Activated naive CD8-positive, alpha-beta T cell treated with anti-CD3 and anti-CD28 coated beads, Interleukin-2, amount 10 ng/mL, durations not matched to agents 7 days and 5 days (primary cell): ENCODE results near the gene SYNM. TPM values are rescaled to one million over a fixed set of nuclear protein-coding genes. Genes with fewer than 3 reads are reported as not detected.

Experiments used
- ATAC-seq: fragments of 150-1000 bp; cut with Tn5 transposase; one replicate; pipeline ENCODE4 v1.10.0; 2021; ENCODE audit warnings: low read depth, moderate library complexity
- POLR2A ChIA-PET: fragments of 350-600 bp; sonication (Branson Sonifier 250); formaldehyde crosslinking; loops from one replicate; lab custom pipeline; 2021; ENCODE audit warnings: antibody characterized with exemption; lab: Charles Lee
- DNase-seq: peaks from one replicate; pipeline ENCODE4 v3.0.0; 2021
- H3K27ac Mint-ChIP-seq: one replicate; pipeline ENCODE4 v1.8.0; 2022; ENCODE audit warnings: mild to moderate bottlenecking, mixed read lengths
- H3K27me3 Mint-ChIP-seq: one replicate; pipeline ENCODE4 v1.8.0; 2022; ENCODE audit warnings: mild to moderate bottlenecking, moderate library complexity, mixed read lengths
- H3K36me3 Mint-ChIP-seq: one replicate; pipeline ENCODE4 v1.8.0; 2021; ENCODE audit warnings: mild to moderate bottlenecking, mixed read lengths
- H3K4me1 Mint-ChIP-seq: one replicate; pipeline ENCODE4 v1.8.0; 2021; ENCODE audit warnings: mixed read lengths
- H3K4me3 Mint-ChIP-seq: one replicate; pipeline ENCODE4 v1.8.0; 2022; ENCODE audit warnings: mild to moderate bottlenecking, moderate library complexity, mixed read lengths
- H3K9me3 Mint-ChIP-seq: one replicate; pipeline ENCODE4 v1.8.0; 2021; ENCODE audit warnings: mixed read lengths
- total RNA-seq, 2 experiments: library from RNA; stranded (reverse); gene quantifications; one replicate each; pipeline ENCODE4 v1.2.3, GENCODE V29; 2021

Gene SYNM
- total RNA-seq, 2 experiments from 2014 or later, result 4.5 to 6.7 TPM

- Mint-ChIP-seq H3K9me3 (no peaks in the 10 kb centered on the region), H3K4me3 (no peak overlapping the region), H3K27ac (no peak overlapping the region), H3K4me1 (peaks cover 9% of the 10 kb centered on the region), H3K27me3 (peaks cover 9% of the 10 kb centered on the region), H3K36me3 (no peaks in the 10 kb centered on the region)
- POLR2A ChIA-PET, result no interaction called here
- DNase-seq (no peak), ATAC-seq (no peak)
Measured at GRCh38 chr15:99154271-99154670, 49.4 kb downstream of the SYNM start.

DNA sequence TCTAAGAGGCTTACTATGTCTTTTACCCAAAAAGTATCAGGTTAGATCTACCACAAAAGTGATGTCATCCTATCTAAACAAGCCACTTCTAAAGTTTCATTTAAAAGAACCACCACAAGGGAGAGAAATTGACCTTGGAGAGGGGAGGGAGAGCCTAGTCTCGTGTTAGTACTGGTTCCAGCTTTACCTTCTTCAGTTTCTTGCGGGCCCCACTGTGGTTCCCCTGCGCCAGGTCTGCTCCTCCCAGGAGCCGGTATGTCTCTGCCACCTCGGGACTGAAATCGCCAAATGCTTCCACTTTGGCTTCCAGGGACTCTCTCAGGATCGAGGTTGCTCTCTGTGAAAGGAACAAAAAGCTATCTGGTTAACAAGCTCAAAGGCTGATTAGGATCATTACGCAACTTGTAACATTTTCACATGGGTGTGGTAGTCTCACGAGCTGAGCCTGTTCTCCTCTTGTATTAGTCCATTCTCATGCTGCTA is 51.1 kb downstream of the SYNM start:
- POLR2A ChIA-PET, result no interaction called here
- H3K27ac Mint-ChIP-seq, result no peak overlapping the region
- H3K4me1 Mint-ChIP-seq, result peaks cover 9% of the 10 kb centered on the region
- ATAC-seq (no peak), DNase-seq (no peak)
- H3K9me3 Mint-ChIP-seq, result no peaks in the 10 kb centered on the region
- peaks cover 9% of the 10 kb centered on the region for H3K27me3 Mint-ChIP-seq
- no peak overlapping the region for H3K4me3 Mint-ChIP-seq
- H3K36me3 Mint-ChIP-seq, result no peaks in the 10 kb centered on the region

GRCh38 chr15:99157456-99157855 is 52.6 kb downstream of the SYNM start:
- H3K4me3 Mint-ChIP-seq, result no peak overlapping the region
- no peak overlapping the region for H3K27ac Mint-ChIP-seq
- DNase-seq (no peak), ATAC-seq (no peak)
- POLR2A ChIA-PET, result interaction anchor here (0.7 kb wide), 1 partner anchor 182 kb away, joined by 9 read pairs; no protein-coding TSS in a partner anchor
- H3K36me3 Mint-ChIP-seq, result no peaks in the 10 kb centered on the region
- H3K27me3 Mint-ChIP-seq, result peaks cover 9% of the 10 kb centered on the region
- H3K4me1 Mint-ChIP-seq, result peaks cover 9% of the 10 kb centered on the region
- no peaks in the 10 kb centered on the region for H3K9me3 Mint-ChIP-seq

DNA sequence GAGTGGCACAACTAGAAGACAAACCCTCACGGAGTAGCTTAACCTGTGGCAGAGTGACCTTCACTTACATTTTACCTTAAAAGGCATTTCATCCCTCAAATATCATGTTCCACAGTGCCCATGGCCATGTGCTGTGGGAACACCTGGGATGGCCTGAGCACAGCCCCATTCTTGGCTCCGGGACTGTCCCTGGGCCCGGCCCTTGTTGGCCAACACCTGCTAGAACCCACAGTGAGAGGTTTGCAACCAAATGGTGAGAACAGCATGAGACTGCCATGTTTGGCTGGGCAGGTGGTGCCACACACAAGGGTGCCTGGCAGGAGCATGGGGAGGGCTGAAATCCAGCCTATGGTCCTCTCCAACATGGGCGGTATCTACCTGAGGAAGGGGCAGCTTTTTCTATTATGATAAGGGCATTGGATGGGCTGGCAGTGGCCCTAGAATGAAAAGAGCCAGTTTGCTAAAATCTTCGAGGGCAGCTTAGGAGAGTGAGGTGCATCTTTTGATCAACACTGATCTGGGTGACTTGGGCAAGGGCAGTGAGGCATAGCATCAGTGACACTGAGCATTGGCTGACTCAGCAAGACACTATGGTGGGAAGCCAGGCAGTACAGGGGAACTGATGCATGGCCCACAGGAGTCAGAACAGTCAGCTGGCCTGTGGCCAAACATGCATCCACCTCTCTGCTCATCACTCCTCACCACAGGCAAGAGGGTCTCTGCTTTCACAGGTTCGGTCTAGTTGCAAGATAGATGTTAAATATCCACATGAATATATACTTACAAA is 53.9 kb downstream of the SYNM start:
- no peak for ATAC-seq
- POLR2A ChIA-PET, result no interaction called here
- Mint-ChIP-seq H3K9me3 (no peaks in the 10 kb centered on the region), H3K27ac (no peak overlapping the region), H3K36me3 (no peaks in the 10 kb centered on the region), H3K4me3 (no peak overlapping the region), H3K27me3 (peaks cover 5% of the 10 kb centered on the region), H3K4me1 (peaks cover 9% of the 10 kb centered on the region)
- no peak for DNase-seq

- H3K9me3 Mint-ChIP-seq, result no peaks in the 10 kb centered on the region
Measured at GRCh38 chr15:99163271-99164062, 58.6 kb downstream of the SYNM start.

DNA sequence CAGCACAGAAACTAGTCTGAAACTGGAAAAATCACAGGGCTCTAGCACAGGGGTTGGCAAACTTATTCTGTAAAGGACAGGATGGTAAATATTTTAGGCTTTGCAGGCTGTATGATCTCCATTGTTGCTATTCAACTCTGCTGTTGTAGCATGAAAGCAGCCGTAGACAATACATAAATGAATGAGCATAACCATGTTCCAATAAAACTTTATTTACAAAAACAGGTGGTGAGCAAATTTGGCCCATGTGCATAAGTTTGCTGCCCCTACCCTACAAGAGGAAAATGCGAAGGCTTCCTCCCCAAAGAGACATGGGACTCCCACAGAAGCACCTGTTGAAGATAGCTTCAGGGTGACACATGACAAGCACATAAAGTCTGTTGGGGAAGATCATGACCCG is 59.2 kb downstream of the SYNM start:
- Mint-ChIP-seq H3K27me3 (no peaks in the 10 kb centered on the region), H3K9me3 (no peaks in the 10 kb centered on the region), H3K4me3 (no peak overlapping the region), H3K36me3 (no peaks in the 10 kb centered on the region), H3K27ac (no peak overlapping the region), H3K4me1 (no peaks in the 10 kb centered on the region)
- POLR2A ChIA-PET, result no interaction called here
- ATAC-seq (no peak), DNase-seq (no peak)

More at GRCh38 chr15:99163271-99164062, 58.6 kb downstream of the SYNM start:
- H3K27ac Mint-ChIP-seq, result no peak overlapping the region
- DNase-seq (no peak), ATAC-seq (no peak)
- H3K27me3 Mint-ChIP-seq, result no peaks in the 10 kb centered on the region
- no peak overlapping the region for H3K4me3 Mint-ChIP-seq
- no peaks in the 10 kb centered on the region for H3K4me1 Mint-ChIP-seq
- H3K36me3 Mint-ChIP-seq, result no peaks in the 10 kb centered on the region
- POLR2A ChIA-PET, result no interaction called here

- H3K9me3 Mint-ChIP-seq, result no peaks in the 10 kb centered on the region
- H3K36me3 Mint-ChIP-seq, result no peaks in the 10 kb centered on the region
- ATAC-seq (no peak), DNase-seq (no peak)
- no peak overlapping the region for H3K4me3 Mint-ChIP-seq
- H3K27me3 Mint-ChIP-seq, result no peaks in the 10 kb centered on the region
- no peaks in the 10 kb centered on the region for H3K4me1 Mint-ChIP-seq
- H3K27ac Mint-ChIP-seq, result no peak overlapping the region
- POLR2A ChIA-PET, result no interaction called here
Measured at GRCh38 chr15:99165020-99165790, 60.3 kb downstream of the SYNM start.

DNA sequence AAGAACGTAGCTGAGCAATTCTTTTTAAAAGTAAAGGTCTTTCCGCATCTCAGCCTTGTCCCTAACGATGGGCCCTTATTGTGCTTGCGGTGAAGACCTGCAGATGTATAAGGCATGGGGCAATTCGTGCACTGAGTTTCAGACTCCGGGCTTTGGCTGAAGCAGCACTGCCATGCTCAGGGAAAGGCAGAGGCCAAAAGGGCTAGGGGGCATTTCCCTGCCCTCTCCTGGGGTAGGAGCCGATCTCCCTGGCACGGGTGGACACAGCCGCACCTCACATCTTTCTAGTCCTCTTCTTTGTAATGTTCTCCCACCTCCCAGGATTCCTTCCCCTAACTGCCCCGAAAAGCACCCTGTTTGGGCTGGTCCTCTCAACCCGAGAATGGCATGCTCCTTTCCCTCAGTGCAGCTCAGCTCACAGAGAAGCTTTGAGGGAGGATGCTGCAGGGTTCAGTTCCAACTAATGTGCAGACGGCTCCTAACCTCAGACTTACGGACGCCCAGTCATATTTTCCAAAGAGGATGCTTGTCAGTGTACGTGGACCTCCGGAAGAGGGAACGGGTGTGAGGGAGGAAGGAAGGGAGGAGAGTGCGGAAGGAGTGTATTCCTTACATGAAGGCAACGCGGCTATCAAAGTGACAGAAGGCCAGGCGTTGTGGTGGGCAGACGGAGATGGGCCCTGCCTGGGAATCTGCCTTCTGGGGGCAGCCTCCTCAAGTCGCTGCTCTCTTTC is 61.2 kb downstream of the SYNM start:
- ATAC-seq (no peak), DNase-seq (no peak)
- H3K4me1 Mint-ChIP-seq, result no peaks in the 10 kb centered on the region
- no peak overlapping the region for H3K4me3 Mint-ChIP-seq
- POLR2A ChIA-PET, result no interaction called here
- H3K36me3 Mint-ChIP-seq, result no peaks in the 10 kb centered on the region
- no peak overlapping the region for H3K27ac Mint-ChIP-seq
- no peaks in the 10 kb centered on the region for H3K9me3 Mint-ChIP-seq
- H3K27me3 Mint-ChIP-seq, result no peaks in the 10 kb centered on the region

GRCh38 chr15:99167201-99167600 is 62.3 kb downstream of the SYNM start:
- ATAC-seq (no peak), DNase-seq (no peak)
- no peaks in the 10 kb centered on the region for H3K4me1 Mint-ChIP-seq
- H3K9me3 Mint-ChIP-seq, result no peaks in the 10 kb centered on the region
- no peak overlapping the region for H3K4me3 Mint-ChIP-seq
- H3K36me3 Mint-ChIP-seq, result no peaks in the 10 kb centered on the region
- H3K27ac Mint-ChIP-seq, result no peak overlapping the region
- no peaks in the 10 kb centered on the region for H3K27me3 Mint-ChIP-seq
- POLR2A ChIA-PET, result no interaction called here

GRCh38 chr15:99167640-99168039 is 62.8 kb downstream of the SYNM start:
- POLR2A ChIA-PET, result no interaction called here
- DNase-seq, result no peak

GRCh38 chr15:99168601-99169580 is 64.0 kb downstream of the SYNM start:
- H3K27me3 Mint-ChIP-seq, result no peaks in the 10 kb centered on the region
- ATAC-seq (no peak), DNase-seq (no peak)
- no peaks in the 10 kb centered on the region for H3K9me3 Mint-ChIP-seq
- H3K36me3 Mint-ChIP-seq, result no peaks in the 10 kb centered on the region
- POLR2A ChIA-PET, result no interaction called here
- no peaks in the 10 kb centered on the region for H3K4me1 Mint-ChIP-seq
- H3K27ac Mint-ChIP-seq, result no peak overlapping the region
- H3K4me3 Mint-ChIP-seq, result no peak overlapping the region

More at GRCh38 chr15:99167640-99168039, 62.8 kb downstream of the SYNM start:
- H3K9me3 Mint-ChIP-seq, result no peaks in the 10 kb centered on the region
- H3K36me3 Mint-ChIP-seq, result no peaks in the 10 kb centered on the region
- H3K4me1 Mint-ChIP-seq, result no peaks in the 10 kb centered on the region
- H3K27ac Mint-ChIP-seq, result no peak overlapping the region
- ATAC-seq, result no peak
- H3K27me3 Mint-ChIP-seq, result no peaks in the 10 kb centered on the region
- H3K4me3 Mint-ChIP-seq, result no peak overlapping the region

DNA sequence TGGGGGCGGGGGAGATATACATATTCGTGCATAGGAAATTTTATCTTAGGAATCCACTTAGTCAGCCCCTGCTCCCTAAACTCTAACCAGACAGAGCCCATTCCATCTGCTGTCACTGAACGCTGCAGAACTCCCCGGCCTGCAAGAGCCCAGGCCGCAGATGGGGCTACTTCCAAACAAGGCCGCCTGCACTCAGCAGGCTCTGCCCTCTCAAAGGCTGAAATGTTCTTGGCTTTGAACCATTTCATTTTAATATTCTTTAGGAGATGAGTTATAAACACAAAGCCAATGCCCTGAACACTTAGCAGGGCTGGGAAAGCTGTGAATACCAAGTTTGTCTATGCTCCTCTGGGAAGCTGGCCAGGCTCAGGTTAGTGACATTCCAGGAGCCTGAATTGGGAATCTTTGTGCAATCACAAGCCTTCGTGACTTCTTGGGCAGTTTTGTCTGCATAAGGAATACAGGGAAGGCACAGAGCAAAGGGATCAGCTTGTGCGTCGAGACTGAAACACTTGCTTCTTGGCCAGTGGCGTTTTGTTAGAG is 65.0 kb downstream of the SYNM start:
- no peaks in the 10 kb centered on the region for H3K27me3 Mint-ChIP-seq
- POLR2A ChIA-PET, result no interaction called here
- H3K9me3 Mint-ChIP-seq, result no peaks in the 10 kb centered on the region
- H3K4me3 Mint-ChIP-seq, result no peak overlapping the region
- no peaks in the 10 kb centered on the region for H3K36me3 Mint-ChIP-seq
- ATAC-seq (no peak), DNase-seq (no peak)
- H3K4me1 Mint-ChIP-seq, result no peaks in the 10 kb centered on the region
- no peak overlapping the region for H3K27ac Mint-ChIP-seq
